ENCODE data around the gene CFAP100.

DNA sequence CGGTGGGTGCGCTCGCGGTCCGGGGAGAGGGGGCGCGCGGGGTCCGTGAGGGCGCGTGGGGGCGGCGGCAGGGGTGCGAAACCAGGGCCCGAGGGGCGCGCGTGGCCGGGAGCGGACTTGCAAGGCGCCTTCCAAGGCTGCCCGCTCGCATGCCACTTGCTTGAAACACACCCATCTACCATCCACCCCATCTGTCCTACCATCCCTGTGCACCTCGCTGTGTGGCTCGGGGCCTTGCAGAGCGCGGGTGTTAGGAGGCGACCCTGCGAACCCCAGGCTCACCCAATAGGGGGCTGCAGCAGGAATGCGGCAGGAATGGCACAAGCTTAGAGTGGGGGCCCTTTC, 240 bp downstream of the CFAP100 start:
- TF ChIP-seq CTCF (IDR thresholded peaks at IDR 0.05): no peak
- TF ChIP-seq POLR2A (IDR thresholded peaks at IDR 0.05): no peak

Data from thyroid gland (tissue), 4 donors.